ENCODE results near the gene TMEM63A. TPM values are rescaled to one million over a fixed set of nuclear protein-coding genes. Genes with fewer than 3 reads are reported as not detected.

The TMEM63A gene
- polyA plus RNA-seq, 3 donors, result 35.7 to 43.0 (median 41.0) TPM

- no peak for DNase-seq (ENCODE audit: low read depth in 3 of 3, low spot score in 2 of 3)
Observed at GRCh38 chr1:225887030-225887314, 4.8 kb upstream of the TMEM63A start.

GRCh38 chr1:225886159-225887029 is 4.2 kb upstream of the TMEM63A start:
- DNase-seq (ENCODE audit: low read depth in 3 of 3, low spot score in 2 of 3), result no peak

- no peak for DNase-seq (ENCODE audit: low read depth in 3 of 3, low spot score in 2 of 3)
Observed at GRCh38 chr1:225885336-225885735, 3.2 kb upstream of the TMEM63A start.

- DNase-seq (ENCODE audit: low read depth in 3 of 3, low spot score in 2 of 3), result no peak
Observed at GRCh38 chr1:225883616-225884265, 1.6 kb upstream of the TMEM63A start.

GRCh38 chr1:225882694-225883615 is 775 bp upstream of the TMEM63A start:
- DNase-seq (ENCODE audit: low read depth in 3 of 3, low spot score in 2 of 3), result no peak

GRCh38 chr1:225881081-225881958 is 860 bp downstream of the TMEM63A start:
- no peak for DNase-seq (ENCODE audit: low read depth in 3 of 3, low spot score in 2 of 3)

GRCh38 chr1:225880636-225881035 is 1.5 kb downstream of the TMEM63A start:
- DNase-seq (ENCODE audit: low read depth in 3 of 3, low spot score in 2 of 3), result no peak

- DNase-seq (ENCODE audit: low read depth in 3 of 3, low spot score in 2 of 3), result no peak
Observed at GRCh38 chr1:225880222-225880588, 2.0 kb downstream of the TMEM63A start.

- DNase-seq (ENCODE audit: low read depth in 3 of 3, low spot score in 2 of 3), result no peak
Observed at GRCh38 chr1:225879521-225880221, 2.5 kb downstream of the TMEM63A start.

- DNase-seq (ENCODE audit: low read depth in 3 of 3, low spot score in 2 of 3), result no peak
Observed at GRCh38 chr1:225878282-225878681, 3.9 kb downstream of the TMEM63A start.

- no peak for DNase-seq (ENCODE audit: low read depth in 3 of 3, low spot score in 2 of 3)
Observed at GRCh38 chr1:225877580-225877979, 4.6 kb downstream of the TMEM63A start.

- DNase-seq (ENCODE audit: low read depth in 3 of 3, low spot score in 2 of 3), result no peak
Observed at GRCh38 chr1:225876900-225877510, 5.2 kb downstream of the TMEM63A start.

- no peak for DNase-seq (ENCODE audit: low read depth in 3 of 3, low spot score in 2 of 3)
Observed at GRCh38 chr1:225875044-225875815, 7.0 kb downstream of the TMEM63A start.

- no peak for DNase-seq (ENCODE audit: low read depth in 3 of 3, low spot score in 2 of 3)
Observed at GRCh38 chr1:225874431-225874830, 7.7 kb downstream of the TMEM63A start.

GRCh38 chr1:225873281-225873850 is 8.8 kb downstream of the TMEM63A start:
- DNase-seq (ENCODE audit: low read depth in 3 of 3, low spot score in 2 of 3), result no peak

- DNase-seq (ENCODE audit: low read depth in 3 of 3, low spot score in 2 of 3), result no peak
Observed at GRCh38 chr1:225872075-225872430, 10.1 kb downstream of the TMEM63A start.

- DNase-seq (ENCODE audit: low read depth in 3 of 3, low spot score in 2 of 3), result no peak
Observed at GRCh38 chr1:225871359-225872074, 10.7 kb downstream of the TMEM63A start.

- no peak for DNase-seq (ENCODE audit: low read depth in 3 of 3, low spot score in 2 of 3)
Observed at GRCh38 chr1:225870911-225871310, 11.3 kb downstream of the TMEM63A start.
